T-cell (primary cell): ENCODE measurements around the gene HBB. TPM values are rescaled to one million over a fixed set of nuclear protein-coding genes. Genes with fewer than 3 reads are reported as not detected.
A peak's percentile ranks its signal among the peaks of the same experiment; 100 is the strongest.
"Not testable (repeated sequence)": the region's sequence is repeated elsewhere in the genome, so short reads cannot be mapped to it uniquely, and the experiment has no call there.

ENCODE experiments used
- ATAC-seq, 4 experiments: fragments of 200-7000 bp in 3 of 4; fragments of 150-1000 bp in 1 of 4; cut with Tn5 transposase; replicated peaks in 1 of 4; 1 replicate in 3 of 4; 2 replicates in 1 of 4; pipeline ENCODE4 v1.10.0; 2021; ENCODE audit warnings: moderate library complexity in 3 of 4, mild to moderate bottlenecking in 2 of 4, moderate number of reproducible peaks in 1 of 4
- CTCF ChIA-PET, 2 donors: fragments of 300-600 bp; sonication (Branson Sonifier 250); formaldehyde crosslinking; loops; one replicate each; lab custom pipeline; 2022; ENCODE audit warnings: antibody characterized with exemption in 2 of 2; lab: Charles Lee
- POLR2A ChIA-PET, 2 donors: fragments of 300-600 bp; sonication (Branson Sonifier 250); formaldehyde crosslinking; loops; one replicate each; lab custom pipeline; 2022; ENCODE audit warnings: antibody characterized with exemption in 2 of 2; lab: Charles Lee
- DNase-seq, 35 experiments: peaks; one replicate each; pipeline versions ENCODE4 v3.0.0 to v3.0.0-alpha.2; 2013 to 2023
- H3K27ac ChIP-seq: one replicate; pipeline ENCODE4 v1.5.1; 2013; ENCODE audit warnings: low read length
- H3K27me3 ChIP-seq, 2 experiments: replicated peaks in 1 of 2; 1 replicate in 1 of 2; 2 replicates in 1 of 2; pipeline versions ENCODE4 v1.6.1 to v1.7.0; 2013; ENCODE audit warnings: low read length in 1 of 2, mixed read lengths in 1 of 2; ENCODE audit not compliant: control insufficient read depth in 2 of 2, insufficient read depth in 2 of 2; ENCODE audit errors: extremely low read depth in 1 of 2
- H3K36me3 ChIP-seq, 2 donors: 1 replicate in 1 of 2; 2 replicates in 1 of 2; pipeline versions ENCODE4 v1.6.1 to v1.7.0; 2013; ENCODE audit warnings: low read length in 1 of 2; ENCODE audit not compliant: control insufficient read depth in 2 of 2, insufficient read depth in 1 of 2; ENCODE audit errors: extremely low read depth in 1 of 2
- H3K4me1 ChIP-seq, 2 experiments: 1 replicate in 1 of 2; 2 replicates in 1 of 2; pipeline versions ENCODE4 v1.6.1 to v1.7.0; 2013; ENCODE audit warnings: low read length in 2 of 2, mixed read lengths in 1 of 2; ENCODE audit not compliant: insufficient read depth in 2 of 2, control insufficient read depth in 1 of 2; ENCODE audit errors: extremely low read depth in 1 of 2
- H3K4me3 ChIP-seq, 2 donors: 1 replicate in 1 of 2; 2 replicates in 1 of 2; pipeline versions ENCODE4 v1.5.1 to v1.7.0; 2013; ENCODE audit warnings: mild to moderate bottlenecking in 2 of 2, low read length in 1 of 2, moderate library complexity in 1 of 2; ENCODE audit not compliant: control insufficient read depth in 1 of 2; ENCODE audit errors: extremely low read depth in 1 of 2
- H3K9me3 ChIP-seq: 2 replicates; pipeline ENCODE4 v1.7.0; 2013
- H3K27ac Mint-ChIP-seq, 2 donors: one replicate each; pipeline ENCODE4 v1.8.0; 2020 to 2021; ENCODE audit warnings: mild to moderate bottlenecking in 2 of 2, mixed read lengths in 2 of 2
- H3K27me3 Mint-ChIP-seq, 2 donors: one replicate each; pipeline ENCODE4 v1.8.0; 2021 to 2022; ENCODE audit warnings: mixed read lengths in 2 of 2
- H3K36me3 Mint-ChIP-seq: one replicate; pipeline ENCODE4 v1.8.0; 2021; ENCODE audit warnings: mixed read lengths
- H3K4me1 Mint-ChIP-seq, 3 donors: one replicate each; pipeline ENCODE4 v1.8.0; 2020 to 2022; ENCODE audit warnings: mixed read lengths in 3 of 3, mild to moderate bottlenecking in 1 of 3
- H3K4me3 Mint-ChIP-seq, 3 donors: one replicate each; pipeline ENCODE4 v1.8.0; 2020 to 2022; ENCODE audit warnings: mild to moderate bottlenecking in 3 of 3, mixed read lengths in 3 of 3, moderate library complexity in 3 of 3
- H3K9me3 Mint-ChIP-seq, 3 donors: one replicate each; pipeline ENCODE4 v1.8.0; 2020 to 2022; ENCODE audit warnings: mixed read lengths in 3 of 3
- WGBS: methylation state at CpG from one replicate; pipeline ENCODE4 v1.1.5; 2013; ENCODE audit warnings: missing lambda C conversion rate; ENCODE audit not compliant: insufficient coverage; 5-methylcytosine and 5-hydroxymethylcytosine counted together
- total RNA-seq, 35 experiments: library from RNA in 6 of 35; stranded (reverse) in 6 of 35; fragments of 120-200 nt in 1 of 35; gene quantifications; one replicate each; pipeline versions ENCODE4 v1.2.1 to v1.2.4 and lab custom pipeline; 2013 to 2026

HBB gene
- total RNA-seq, 5 donors from 2014 or later (not counting 1 experiment from before 2014, with no cell fraction given), result 0.59 to 11.7 (median 0.70) TPM

- Histone ChIP-seq H3K4me1 (no peaks in the 10 kb centered on the region), H3K27ac (no peak overlapping the region), H3K27me3 (no peaks in the 10 kb centered on the region), H3K4me3 (no peak overlapping the region), H3K9me3 (no peaks in the 10 kb centered on the region), H3K36me3 (no peaks in the 10 kb centered on the region)
- Mint-ChIP-seq H3K36me3 (no peaks in the 10 kb centered on the region), H3K27me3 (peaks cover 2 to 7% of the 10 kb centered on the region in 2 donors), H3K9me3 (no peaks in the 10 kb centered on the region), H3K4me3 (no peak overlapping the region), H3K27ac (no peak overlapping the region), H3K4me1 (no peaks in the 10 kb centered on the region)
- POLR2A ChIA-PET, result no interaction called here
- no peak for DNase-seq
- no peak for ATAC-seq
- CTCF ChIA-PET, result no interaction called here
Observed at GRCh38 chr11:5266609-5267008, 39.7 kb upstream of the HBB start.

- DNase-seq (no peak), ATAC-seq (no peak)
- Mint-ChIP-seq H3K4me3 (no peak overlapping the region), H3K27me3 (peaks cover 0 to 3% of the 10 kb centered on the region in 2 donors), H3K36me3 (no peaks in the 10 kb centered on the region), H3K27ac (no peak overlapping the region), H3K9me3 (peaks cover 0 to 5% (median 0%) of the 10 kb centered on the region in 3 donors), H3K4me1 (no peaks in the 10 kb centered on the region)
- Histone ChIP-seq H3K27ac (no peak overlapping the region), H3K9me3 (no peaks in the 10 kb centered on the region), H3K27me3 (no peaks in the 10 kb centered on the region), H3K4me1 (no peaks in the 10 kb centered on the region), H3K4me3 (no peak overlapping the region), H3K36me3 (no peaks in the 10 kb centered on the region)
- POLR2A ChIA-PET, result no interaction called here
- CTCF ChIA-PET, result no interaction called here
- WGBS, result no CpG with 5 or more reads among the region's 2 CpGs
Observed at GRCh38 chr11:5265832-5266231, 39.0 kb upstream of the HBB start.

- no peaks in the 10 kb centered on the region for H3K36me3 ChIP-seq
- H3K36me3 Mint-ChIP-seq, result no peaks in the 10 kb centered on the region
- H3K9me3 ChIP-seq, result no peaks in the 10 kb centered on the region
- no peak overlapping the region for H3K4me3 Mint-ChIP-seq
- CTCF ChIA-PET, result no interaction called here
- peaks cover 3 to 17% of the 10 kb centered on the region in 2 donors for H3K27me3 Mint-ChIP-seq
- no peak overlapping the region for H3K4me3 ChIP-seq
- no peak for ATAC-seq
- WGBS, result 85% methylated on average over 5 of the region's 7 CpGs
- H3K9me3 Mint-ChIP-seq, result peaks cover 0 to 8% (median 5%) of the 10 kb centered on the region in 3 donors
- no peaks in the 10 kb centered on the region for H3K4me1 ChIP-seq
- peaks cover 0 to 8% of the 10 kb centered on the region in 2 experiments for H3K27me3 ChIP-seq
- no peak for DNase-seq
- no peak overlapping the region for H3K27ac ChIP-seq
- no peak overlapping the region for H3K27ac Mint-ChIP-seq
- H3K4me1 Mint-ChIP-seq, result no peaks in the 10 kb centered on the region
- POLR2A ChIA-PET, result no interaction called here
Observed at GRCh38 chr11:5258543-5259262, 31.8 kb upstream of the HBB start.

GRCh38 chr11:5257296-5257695 lies 30.4 kb upstream of the HBB start:
- Histone ChIP-seq H3K4me1 (no peaks in the 10 kb centered on the region), H3K9me3 (no peaks in the 10 kb centered on the region), H3K27ac (no peak overlapping the region), H3K4me3 (no peak overlapping the region), H3K27me3 (peaks cover 0 to 8% of the 10 kb centered on the region in 2 experiments), H3K36me3 (no peaks in the 10 kb centered on the region)
- H3K4me1 Mint-ChIP-seq, result no peaks in the 10 kb centered on the region
- ATAC-seq, result no peak
- CTCF ChIA-PET, result no interaction called here
- POLR2A ChIA-PET, result no interaction called here
- DNase-seq, result no peak
- no CpG with 5 or more reads among the region's 2 CpGs for WGBS
- no peaks in the 10 kb centered on the region for H3K36me3 Mint-ChIP-seq
- H3K9me3 Mint-ChIP-seq, result peaks cover 0 to 8% (median 5%) of the 10 kb centered on the region in 3 donors
- no peak overlapping the region for H3K27ac Mint-ChIP-seq
- no peak overlapping the region for H3K4me3 Mint-ChIP-seq
- peaks cover 3 to 22% of the 10 kb centered on the region in 2 donors for H3K27me3 Mint-ChIP-seq

GRCh38 chr11:5254646-5255413 lies 28.0 kb upstream of the HBB start, which contains the start of gene HBG2:
TSS of gene HBG2 (minus strand) at chr11:5254781. CDS start at chr11:5254728, 53 bp downstream.
- DNase-seq, H3K4me3 Mint-ChIP-seq, H3K27me3 ChIP-seq, CTCF ChIA-PET, H3K36me3 Mint-ChIP-seq, H3K4me1 ChIP-seq, H3K4me1 Mint-ChIP-seq, H3K4me3 ChIP-seq, H3K27ac ChIP-seq, H3K9me3 ChIP-seq, POLR2A ChIA-PET, H3K9me3 Mint-ChIP-seq, H3K27ac Mint-ChIP-seq, ATAC-seq, H3K36me3 ChIP-seq: not testable (repeated sequence)
- no CpG with 5 or more reads among the region's 9 CpGs for WGBS
- H3K27me3 Mint-ChIP-seq, result peaks cover 3 to 22% of the 10 kb centered on the region in 2 donors

GRCh38 chr11:5254023-5254422 lies 27.2 kb upstream of the HBB start:
- 90% methylated on average over 2 of the region's 2 CpGs for WGBS
- peak in 1 of 4 experiments; percentile 15 for ATAC-seq
- H3K4me3 Mint-ChIP-seq, POLR2A ChIA-PET, H3K4me1 Mint-ChIP-seq, H3K27me3 ChIP-seq, H3K27ac ChIP-seq, H3K9me3 ChIP-seq, H3K4me3 ChIP-seq, H3K36me3 Mint-ChIP-seq, DNase-seq, H3K9me3 Mint-ChIP-seq, CTCF ChIA-PET, H3K4me1 ChIP-seq, H3K27ac Mint-ChIP-seq, H3K36me3 ChIP-seq: not testable (repeated sequence)
- peaks cover 3 to 22% of the 10 kb centered on the region in 2 donors for H3K27me3 Mint-ChIP-seq
